HG03460 (cell line): Measurements from ENCODE around the gene SKI.

ENCODE experiments used
- ATAC-seq: cut with Tn5 transposase; IDR thresholded peaks from one replicate; pipeline ENCODE4 v1.9.1; 2021; ENCODE audit not compliant: unreplicated experiment

Gene SKI

DNA sequence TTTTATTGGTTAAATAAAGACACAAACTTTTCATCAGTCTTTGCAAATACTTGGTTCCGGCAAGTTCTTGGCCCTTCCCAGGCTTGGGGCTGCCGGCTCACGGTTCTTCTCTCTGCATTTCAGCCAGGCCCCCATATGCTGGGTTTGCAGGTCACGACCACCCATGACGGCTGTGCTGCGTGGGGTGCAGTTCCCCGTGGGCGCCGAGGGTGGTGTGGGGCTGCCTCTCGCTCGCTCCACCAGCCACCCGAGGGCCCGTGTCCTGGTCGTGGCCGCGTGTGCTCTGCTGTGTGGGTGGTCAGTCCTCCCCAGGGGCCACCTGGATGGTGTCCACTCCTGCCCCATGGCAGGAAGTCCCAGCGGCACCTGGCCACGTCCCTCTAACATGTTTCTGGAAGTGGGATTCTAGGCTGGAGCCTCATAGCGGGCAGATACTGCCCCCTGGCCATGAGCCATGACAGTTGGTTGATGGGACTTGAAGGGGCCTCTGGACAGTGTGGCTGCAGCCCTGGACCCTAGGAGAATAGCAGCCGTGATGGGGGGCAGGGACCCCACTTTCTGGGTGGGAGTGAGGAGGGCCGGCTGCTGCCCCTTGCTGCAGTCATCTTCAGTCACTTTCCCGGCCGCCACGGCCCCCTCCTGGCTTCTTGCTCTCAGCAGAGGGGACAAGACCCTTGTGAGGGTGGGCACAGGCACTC is 46.3 kb downstream of the SKI start:
- no peak for ATAC-seq

DNA sequence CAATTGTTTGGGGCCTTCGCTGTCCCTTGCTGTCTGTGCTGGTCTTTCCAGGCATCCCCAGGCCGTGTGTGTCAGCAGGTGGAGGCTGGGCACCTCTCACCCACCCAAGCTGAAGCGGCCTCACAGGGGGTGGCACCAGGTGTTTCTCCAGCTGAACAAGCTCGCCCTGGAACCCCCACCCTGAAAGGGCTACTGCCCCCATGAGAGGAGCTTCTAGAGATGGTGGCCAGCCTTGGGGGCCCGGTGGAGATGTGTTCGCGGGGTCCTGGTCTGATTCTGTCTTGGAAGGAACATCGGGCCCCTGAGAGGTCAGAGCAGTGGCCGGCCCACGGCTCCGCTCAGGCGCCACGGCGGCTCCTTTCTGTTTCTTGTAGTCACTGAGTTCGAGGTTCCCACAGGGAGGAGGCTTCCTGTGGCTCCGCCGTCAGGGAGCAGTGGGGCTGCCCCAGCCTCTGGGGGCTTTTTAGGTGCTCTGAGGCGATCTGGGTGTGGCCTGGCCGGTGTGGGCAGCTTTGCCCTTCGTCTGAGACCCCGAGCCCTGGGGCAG is 46.9 kb downstream of the SKI start:
- ATAC-seq = no peak

DNA sequence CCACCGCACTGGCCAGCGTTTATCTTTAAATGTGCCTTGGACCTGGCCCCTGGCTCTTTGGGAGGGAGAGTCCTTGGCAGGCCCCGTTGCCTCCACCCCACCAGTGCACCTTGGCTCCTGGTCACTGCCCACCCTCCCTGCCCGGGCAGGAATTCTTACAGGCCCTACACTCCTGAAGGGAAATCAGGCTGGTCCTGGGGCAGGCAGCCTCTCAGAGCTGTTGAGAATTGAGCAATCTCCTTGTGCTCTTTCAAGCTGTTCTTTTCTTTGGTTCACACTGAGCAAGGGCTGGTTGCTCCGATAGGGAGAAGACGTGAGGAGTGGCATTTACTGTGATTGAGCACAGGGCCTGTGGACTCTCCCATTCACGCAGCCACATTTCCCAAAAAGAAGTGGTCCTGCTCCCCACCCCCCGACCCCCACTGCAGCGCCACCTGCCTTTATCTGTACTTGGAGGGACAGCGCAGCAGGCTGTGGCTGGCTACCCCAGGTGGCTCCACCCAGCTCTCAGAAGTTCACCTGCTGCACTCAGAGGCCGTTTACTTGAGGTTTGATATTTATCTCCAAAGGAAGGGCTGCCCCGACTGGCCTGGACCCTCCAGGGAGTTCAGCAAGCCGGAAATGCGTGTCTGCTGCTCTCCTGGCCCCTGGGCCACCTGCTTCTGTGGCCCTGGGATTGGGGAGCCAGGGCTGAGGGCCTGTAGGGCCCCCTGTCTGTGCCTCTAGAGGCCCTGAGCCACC is 47.8 kb downstream of the SKI start:
- no peak for ATAC-seq

DNA sequence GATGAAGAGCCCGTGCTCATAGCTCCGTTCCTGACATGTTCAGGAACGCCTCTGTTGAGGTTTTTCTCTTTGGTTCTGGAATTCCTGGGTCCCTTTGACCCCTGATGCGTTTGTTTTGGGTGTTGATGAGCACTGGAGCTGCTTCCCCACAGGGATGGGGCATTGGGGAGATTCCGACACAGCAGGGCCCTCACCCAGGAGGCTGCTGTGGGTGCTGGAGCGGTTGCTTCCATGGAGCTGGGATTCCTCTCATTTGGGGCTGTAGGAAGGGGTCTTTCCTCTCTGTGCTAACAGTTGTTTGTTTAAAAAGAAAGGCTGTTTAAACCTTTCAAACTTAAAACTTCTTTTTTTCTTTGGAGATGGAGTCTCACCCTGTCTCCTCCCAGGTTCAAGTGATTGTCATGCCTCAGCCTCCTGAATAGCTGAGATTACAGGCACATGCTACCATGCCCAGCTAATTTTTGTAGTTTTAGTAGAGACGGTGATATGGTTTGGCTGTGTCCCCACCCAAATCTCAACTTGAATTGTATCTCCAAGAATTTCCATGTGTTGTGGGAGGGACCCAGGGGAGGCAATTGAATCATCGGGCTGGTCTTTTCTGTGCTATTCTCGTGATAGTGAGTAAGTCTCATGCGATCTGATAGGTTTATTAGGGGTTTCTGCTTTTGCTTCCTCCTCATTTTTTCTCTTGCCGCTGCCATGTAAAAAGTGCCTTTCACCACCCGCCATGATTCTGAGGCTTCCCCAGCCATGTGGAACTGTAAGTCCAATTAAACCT is 48.9 kb downstream of the SKI start:
- ATAC-seq = no peak

DNA sequence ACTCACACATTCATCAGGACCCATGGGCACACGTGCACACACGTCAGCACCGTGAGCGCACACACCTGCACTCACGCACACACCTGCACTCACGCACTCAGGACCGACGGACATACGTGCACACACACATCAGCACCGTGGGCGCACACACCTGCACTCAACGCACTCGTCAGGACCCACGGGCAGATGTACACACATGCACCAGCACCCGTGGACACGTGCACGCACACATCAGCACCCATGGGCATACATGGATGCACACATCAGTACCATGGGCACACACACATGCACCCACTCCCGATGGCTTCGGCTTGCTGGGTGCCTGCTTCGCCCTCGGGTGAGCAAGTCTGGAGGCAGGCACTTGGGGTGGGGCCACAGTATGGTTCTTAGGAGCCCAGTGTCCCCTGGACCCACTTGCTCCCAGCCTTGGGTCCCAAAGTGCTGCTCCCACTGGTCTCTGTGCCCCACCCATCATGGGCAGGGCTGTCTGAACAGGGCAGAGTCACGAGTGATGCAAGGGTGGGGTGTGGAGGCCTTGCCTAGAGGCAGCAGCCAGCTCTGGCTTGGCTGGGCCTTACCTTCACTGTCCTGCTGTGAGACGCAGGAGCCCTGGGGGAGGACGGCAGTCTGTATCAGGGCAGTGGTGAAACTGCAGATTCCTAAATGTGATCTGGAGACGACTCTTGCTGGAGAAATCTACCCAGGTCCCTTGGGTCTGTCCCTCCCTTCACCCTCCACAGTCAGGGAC is 49.8 kb downstream of the SKI start:
- no peak for ATAC-seq

DNA sequence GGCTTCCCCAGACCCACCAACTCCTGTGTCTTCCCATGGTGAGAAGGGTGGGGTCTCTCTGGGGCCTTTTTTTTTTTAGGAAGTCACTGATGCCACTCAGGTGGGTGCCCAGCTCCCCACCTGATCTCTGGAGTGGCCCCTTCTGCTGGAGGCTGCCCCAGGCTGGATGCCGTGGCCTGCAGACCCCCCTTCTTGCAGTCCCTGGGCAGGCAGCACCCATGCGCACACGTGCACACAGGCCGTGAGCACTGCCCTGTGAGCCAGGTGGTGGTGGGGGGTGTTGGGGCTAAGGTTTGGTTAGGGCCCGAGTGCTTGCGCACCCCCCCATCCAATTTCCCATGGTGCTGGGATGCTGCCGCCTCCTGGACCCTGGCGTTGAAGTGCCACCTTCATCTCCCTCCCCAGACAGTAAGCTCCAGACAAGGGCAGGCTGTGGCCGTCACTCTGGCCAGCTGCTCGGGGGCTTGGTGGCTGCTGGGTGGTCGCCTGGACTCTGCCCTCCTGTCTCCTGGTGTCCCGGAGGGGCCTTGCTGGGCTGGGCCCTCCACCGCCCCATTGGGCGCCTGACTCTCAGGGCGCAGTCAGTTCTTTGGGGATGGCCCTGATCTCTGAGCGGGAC is 50.6 kb downstream of the SKI start:
- no peak for ATAC-seq

DNA sequence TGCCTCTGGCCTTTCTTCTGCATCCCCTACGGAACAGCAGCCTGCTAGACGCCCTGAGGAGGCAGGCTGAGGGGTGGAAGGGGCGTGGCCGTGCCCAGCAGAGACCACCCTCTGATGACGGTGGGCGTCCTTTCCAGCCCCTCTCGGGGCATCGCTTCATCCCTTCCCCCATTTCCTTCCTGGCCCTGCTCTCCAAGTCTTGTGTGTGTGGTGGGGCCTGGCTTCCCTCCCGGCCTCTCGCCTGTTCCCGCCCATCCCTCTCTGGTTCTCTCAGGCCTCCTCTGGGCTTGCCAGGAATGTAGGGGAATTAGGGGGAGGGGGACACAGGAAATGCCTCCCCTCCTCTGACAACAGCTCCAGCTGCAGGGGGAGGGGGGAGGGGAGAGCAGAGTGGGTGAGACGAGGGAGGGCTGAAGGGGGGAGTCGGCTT is 51.1 kb downstream of the SKI start:
- ATAC-seq = no peak

DNA sequence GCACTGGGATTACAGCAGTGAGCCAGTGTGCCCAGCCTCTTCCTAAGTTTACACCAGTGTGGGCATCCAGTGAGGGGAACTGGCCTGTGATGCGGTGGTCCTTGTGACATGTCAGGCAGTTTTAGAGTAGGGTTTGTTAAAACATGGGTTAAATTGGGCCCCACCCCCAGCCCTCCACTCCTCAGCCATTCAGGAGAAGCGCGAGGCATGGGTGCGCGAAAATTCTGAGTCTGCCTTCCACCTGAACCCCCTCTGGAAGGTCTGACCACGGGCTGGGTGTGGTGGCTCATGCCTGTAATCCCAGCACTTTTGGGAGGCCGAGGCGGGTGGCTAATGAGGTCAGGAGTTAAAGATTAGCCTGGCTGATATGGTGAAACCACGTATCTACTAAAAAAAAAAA is 51.7 kb downstream of the SKI start:
- ATAC-seq = no peak

DNA sequence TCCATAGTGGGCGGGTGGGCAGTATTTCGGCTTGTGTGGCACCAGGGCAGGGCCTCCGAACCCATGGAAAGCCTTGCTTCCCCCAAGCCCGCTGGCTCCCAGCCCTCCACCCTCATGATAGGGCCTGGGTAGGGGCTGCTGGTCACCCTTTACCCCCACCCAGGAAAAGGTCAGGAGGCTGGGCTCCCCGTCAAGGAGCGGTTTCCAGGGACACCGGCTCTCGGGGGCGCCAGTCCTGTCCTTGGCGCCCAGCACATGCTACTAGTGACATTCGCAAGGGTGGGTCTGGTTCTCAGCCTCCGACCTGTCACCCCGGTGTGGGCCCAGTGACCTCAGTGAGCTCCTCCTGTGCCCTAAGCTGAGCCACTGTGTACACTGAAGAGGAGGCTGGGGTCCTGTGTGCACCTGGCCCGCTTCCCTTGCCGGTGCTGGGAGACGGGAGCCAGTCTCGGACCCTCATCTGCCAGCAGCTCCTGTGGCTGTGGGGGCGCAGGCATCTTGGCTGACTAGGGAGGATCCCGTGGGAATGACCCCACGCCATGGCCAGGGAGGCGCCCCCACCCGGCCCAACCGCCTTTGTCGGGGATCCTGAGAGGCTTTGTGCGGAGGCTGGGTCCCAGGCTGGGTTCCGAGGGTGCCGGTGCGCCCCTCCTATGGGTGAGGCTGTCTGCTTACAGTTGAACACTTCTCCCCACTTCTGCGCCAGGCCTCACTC is 54.6 kb downstream of the SKI start:
- no peak for ATAC-seq

DNA sequence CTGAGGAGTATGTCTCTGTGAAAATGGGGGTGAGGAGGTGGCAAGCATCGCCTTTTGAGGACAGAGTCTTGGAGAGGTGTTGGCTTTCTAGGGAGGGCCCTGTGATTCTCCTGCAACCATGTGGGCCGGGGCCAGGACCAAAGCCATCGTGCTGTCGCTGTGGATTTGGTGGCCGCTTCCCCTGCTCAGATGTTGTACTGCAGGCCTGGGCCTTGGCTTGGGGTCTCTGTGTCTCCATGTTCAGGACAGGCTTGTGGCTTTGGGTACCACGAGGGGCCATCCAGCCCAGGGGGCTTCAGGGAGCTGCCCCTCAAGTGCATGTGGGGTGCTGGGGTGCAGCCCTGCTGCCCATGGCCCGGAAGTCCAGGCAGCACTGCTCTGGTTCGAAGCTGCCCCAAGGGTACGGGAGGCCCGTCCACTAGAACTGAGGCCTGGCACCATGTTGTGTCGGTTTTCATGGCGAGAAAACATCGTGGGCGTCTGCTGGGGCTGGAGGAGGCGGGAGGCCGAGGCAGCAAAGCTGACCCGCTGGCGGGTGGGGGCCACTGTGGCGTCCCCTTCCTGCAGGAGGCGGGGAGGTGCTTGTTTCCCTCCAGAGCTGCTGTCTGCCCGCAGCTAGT is 55.4 kb downstream of the SKI start:
- ATAC-seq = no peak

DNA sequence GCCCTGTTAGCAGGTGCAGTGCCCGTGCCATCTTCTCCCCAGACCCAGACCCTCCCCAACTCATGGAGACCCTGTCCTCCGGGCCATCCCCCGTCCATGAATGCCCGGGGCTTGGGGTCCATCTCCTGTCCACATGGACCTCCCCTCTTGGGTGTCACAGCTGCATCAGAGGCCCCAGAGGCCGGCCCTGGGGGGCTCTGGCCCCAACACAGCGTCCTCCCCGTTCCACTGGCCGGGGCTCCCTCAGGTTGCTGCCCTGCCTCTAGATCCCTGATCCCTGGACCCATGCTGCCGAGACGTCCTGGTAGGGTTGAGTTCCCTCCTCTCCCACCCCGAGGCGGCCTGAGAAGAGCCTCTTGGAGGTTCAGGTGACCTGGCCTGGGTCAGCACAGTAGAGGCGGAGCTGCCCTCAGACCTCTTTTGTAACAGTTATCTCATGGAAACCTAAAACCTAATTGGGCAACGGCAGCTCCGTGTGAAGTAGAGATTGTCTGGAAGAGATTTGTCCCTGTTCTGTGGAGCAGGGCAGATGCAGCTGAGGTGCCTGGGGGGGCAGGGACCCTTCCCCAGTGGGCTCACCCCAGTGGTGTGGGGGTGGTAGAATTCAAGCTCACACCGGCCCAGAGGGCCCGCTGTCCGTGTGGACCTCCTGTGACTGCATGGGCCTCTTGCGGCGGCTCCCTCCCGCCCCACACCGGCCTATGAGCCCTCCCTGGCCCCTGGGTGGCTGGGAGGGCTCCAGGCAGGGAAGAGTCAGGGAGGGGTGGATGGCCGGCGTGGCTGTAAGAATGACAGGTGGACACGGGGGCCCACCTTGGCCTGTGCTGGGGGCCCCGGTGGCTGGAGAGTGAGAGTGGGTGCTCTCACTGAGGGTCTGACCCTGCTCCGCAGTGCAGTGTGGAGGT is 56.1 kb downstream of the SKI start:
- no peak for ATAC-seq

DNA sequence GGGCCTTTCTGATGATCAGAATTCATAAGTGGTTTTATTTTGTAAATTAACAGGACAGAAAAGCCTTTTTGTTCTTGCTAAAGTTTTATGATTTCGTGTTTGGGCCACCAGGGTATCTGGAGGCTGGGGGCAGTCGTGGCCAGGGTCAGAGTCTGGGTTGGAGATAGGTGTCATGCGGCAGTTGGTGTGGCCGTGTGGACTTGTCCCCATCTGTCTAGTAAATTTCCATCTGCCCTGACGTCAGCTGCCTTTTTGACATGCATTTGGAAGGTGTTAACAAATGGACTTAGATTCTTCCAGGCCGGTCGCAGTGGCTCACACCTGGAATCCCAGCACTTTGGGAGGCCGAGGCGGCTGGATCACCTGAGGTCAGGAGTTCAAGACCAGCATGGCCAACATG is 56.8 kb downstream of the SKI start:
- no peak for ATAC-seq

DNA sequence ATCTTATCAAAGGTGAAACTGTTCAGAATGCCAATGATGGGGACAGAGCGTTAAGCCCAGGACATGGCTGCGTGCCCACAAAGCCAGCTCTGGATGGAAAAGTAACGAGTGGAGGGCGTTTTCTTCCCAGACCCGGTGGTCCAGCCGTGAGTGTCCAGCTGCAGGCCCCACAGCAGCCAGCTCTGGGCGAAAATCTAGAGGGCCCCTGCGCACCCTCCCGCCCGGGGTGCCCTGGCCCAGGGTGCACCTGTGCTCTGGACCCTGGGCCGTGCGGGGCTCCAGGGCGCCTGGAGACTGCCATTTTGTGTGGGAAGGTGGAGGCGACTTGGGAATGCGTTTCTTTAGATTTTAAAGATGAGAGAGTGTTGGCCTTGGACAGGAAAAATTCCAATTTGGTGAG is 58.8 kb downstream of the SKI start:
- no peak for ATAC-seq

DNA sequence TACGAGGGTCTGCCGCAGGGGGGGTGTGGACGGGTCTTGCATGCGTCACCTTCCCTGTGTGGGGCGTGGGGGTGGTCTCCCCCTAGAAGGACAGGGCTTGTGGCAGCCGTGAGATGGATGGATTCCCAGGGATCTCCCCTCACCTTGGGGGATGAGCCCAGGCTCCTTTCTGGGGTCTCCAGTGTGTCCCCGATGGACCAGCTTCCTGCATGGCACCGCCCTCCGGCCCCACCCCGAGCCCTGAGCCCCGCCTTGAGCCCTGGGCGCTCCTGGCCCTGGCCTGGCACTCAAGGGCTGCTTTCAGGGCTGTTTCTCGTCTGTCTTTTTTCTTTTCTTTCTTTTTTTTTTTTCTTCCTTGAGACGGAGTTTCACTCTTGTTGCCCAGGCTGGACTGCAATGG is 59.5 kb downstream of the SKI start:
- ATAC-seq = no peak

DNA sequence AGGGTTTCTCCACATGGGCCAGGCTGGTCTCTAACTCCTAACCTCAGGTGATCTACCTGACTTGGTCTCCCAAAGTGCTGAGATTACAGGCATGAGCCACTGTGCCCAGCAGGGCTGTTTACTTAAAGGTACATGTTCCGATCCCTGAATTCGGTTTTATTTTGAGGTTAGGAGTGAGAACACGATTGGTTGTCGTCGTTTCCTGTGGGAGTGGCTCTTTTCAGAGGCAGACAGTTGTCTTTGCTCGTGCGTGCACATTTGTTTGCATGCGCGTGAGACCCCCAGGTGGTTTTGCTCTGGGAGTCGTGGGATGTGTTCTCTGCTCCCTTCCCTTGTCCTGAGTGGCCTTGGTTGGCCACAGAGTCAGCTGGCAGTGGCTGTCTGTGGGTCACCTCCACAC is 60.2 kb downstream of the SKI start:
- no peak for ATAC-seq

DNA sequence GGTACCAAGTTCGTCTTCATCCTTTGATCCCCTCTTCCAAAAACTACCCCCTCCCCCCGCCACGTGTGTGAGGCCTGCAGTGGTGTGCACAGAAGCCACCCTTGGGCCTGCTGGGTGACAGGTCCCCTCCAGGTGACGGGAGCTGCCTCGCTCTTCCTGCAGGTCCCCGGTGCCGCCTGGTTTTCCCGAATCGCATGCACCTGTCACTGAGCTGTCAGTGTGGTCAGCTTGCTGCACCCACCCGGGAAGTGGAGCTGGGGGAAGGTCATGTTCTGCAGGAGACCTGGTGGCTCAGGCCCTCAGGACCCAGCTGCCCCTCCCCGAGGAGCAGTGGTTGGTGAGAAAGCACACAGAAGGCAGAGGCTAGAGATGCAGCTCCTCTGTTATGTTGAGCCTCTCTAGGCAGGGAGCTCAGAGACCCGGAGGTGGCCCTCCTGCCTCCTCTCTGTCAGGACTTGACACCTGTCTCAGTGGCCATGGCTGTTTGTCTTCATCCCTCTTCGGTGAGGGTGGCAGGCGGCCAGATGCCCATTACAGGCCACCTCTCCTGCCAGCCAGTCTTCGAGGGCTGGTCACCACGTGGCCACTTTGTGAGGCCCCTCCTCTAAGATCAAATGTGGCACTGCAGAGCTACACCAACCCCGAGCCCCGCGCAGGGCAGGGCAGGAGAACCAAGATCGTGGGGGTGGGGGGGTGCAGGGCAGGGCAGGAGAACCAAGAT is 60.9 kb downstream of the SKI start:
- ATAC-seq = no peak

DNA sequence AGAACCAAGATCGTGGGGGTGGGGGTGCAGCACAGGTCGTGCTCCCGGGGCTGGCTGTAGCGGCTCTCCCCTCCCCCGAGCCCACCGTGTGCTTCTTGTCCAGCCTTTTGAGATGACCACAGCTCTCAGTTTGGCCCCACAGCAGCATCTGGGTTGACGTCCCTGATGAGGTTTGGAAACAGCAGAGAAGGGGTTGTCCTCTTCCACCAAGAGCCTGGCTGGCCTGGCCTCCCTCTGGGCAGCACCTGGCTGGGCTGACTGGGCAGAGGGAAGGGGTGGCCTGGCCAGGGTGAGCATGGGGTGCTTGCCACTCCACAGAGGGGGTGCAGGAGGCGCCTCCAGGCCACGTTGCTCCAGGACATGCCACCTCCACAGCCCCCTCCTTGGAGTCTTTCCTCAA is 61.5 kb downstream of the SKI start:
- no peak for ATAC-seq

DNA sequence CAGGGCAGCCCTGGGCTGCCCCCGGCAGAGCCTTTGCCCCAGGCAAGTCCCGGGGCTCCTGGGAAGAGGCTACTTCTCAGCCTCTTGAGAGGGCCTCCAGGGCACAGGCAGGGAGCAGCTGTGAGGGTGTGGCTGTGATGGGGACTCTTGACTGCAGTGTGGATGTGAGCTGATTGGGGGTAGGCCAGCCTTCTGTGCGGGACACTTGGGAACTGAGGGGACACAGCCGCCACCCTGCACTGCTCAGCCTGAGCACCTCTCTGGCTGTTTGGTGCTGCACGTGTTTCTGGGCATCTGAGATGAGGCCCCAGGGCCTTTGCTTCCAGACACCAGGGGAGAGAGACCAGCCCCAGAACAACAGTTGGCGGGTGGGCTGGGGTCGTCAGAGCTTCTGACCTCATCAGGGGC is 62.1 kb downstream of the SKI start:
- ATAC-seq = no peak
